Endothelial cell of umbilical vein (primary cell): Measurements from ENCODE around the gene SPTB.

Experiments
- JUN ChIP-seq: IDR thresholded peaks from 2 replicates; pipeline ENCODE4 v1.6.1; 2011; ENCODE audit warnings: borderline replicate concordance, low read depth; ENCODE audit not compliant: insufficient read length, insufficient read depth
- POLR2A ChIP-seq: IDR thresholded peaks from 2 replicates; pipeline ENCODE4 v1.6.1; 2012; ENCODE audit warnings: low read depth, mild to moderate bottlenecking, control low read depth, low read length
- POLR2AphosphoS5 ChIP-seq: IDR thresholded peaks from 2 replicates; pipeline ENCODE4 v1.6.1; 2012; ENCODE audit warnings: low read depth, mild to moderate bottlenecking, control low read depth, low read length, moderate library complexity; ENCODE audit not compliant: insufficient read depth

- TF ChIP-seq POLR2AphosphoS5 (no peak), JUN (no peak), POLR2A (no peak)
Measured at GRCh38 chr14:64745511-64746091, 134.1 kb downstream of the SPTB start.
